CD4-positive, alpha-beta T cell treated with Interleukin-17A for 4 hours (primary cell): ENCODE measurements around the gene GAMT.
"Not testable (repeated sequence)": the region's sequence is repeated elsewhere in the genome, so short reads cannot be mapped to it uniquely, and the experiment has no call there.

Experiments used
- DNase-seq: peaks from one replicate; pipeline ENCODE4 v3.0.0-alpha.2; 2020; ENCODE audit warnings: mixed read lengths

GAMT gene

DNA sequence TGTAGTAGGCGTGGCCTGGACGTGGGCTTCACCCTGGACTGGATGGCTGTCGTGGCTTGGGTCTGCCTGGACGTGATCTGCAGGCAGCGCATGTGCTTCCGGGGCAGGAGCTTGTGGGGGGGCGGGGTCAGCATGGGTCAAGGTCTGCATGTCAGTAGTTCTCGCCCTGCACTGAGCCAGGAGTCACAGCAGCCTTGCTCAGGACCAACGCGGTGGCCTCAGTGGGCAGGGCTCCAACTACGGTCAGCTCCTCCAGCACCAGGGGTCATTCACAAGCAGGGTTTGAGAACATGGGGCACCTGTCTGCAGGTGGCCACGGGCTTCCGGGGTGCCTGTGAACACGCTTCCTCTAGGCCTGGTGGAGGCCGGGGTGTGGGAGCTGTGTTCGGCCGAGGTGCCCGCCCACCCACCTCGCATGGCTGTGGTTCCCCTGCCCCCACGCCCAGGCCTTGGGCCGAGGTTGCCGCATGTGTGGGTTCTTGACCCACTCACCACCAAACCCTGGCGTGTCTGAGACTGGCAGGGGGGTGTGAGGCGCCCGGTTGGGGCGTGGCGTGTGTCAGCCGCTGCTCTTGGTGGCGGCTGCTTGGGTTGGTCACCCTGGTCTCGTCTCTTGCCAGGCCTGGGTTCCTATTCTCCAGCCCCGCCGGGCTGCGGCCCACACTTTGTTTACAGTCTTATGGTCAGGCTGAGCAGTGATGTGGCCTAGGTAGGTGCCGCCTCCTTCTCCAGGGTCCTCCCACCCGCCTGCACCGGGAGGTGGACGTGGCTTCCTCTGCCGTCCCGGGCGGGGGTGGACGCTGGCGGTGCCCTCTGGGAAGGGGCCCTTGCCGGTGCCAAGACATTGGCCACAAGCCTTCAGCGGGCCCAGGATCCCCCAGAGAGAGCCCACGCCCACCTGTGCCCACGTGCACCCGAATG, 32.0 kb upstream of the GAMT start:
- DNase-seq = no peak

DNA sequence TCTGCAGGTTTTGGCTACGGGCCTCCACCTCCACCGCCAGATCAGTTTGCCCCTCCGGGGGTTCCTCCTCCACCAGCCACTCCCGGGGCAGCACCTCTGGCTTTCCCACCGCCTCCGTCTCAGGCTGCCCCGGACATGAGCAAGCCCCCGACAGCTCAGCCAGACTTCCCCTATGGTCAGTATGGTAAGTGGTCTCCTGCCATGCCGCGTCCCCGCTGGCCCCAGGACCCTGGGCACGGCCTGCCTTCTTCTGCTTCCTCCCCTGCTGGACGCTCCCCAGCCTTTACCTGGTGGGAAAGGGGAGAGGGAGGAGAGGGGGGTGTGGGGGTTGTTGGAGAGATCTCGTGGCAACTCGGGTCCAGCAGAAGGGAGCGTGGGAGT, 31.2 kb upstream of the GAMT start:
- DNase-seq = no peak

DNA sequence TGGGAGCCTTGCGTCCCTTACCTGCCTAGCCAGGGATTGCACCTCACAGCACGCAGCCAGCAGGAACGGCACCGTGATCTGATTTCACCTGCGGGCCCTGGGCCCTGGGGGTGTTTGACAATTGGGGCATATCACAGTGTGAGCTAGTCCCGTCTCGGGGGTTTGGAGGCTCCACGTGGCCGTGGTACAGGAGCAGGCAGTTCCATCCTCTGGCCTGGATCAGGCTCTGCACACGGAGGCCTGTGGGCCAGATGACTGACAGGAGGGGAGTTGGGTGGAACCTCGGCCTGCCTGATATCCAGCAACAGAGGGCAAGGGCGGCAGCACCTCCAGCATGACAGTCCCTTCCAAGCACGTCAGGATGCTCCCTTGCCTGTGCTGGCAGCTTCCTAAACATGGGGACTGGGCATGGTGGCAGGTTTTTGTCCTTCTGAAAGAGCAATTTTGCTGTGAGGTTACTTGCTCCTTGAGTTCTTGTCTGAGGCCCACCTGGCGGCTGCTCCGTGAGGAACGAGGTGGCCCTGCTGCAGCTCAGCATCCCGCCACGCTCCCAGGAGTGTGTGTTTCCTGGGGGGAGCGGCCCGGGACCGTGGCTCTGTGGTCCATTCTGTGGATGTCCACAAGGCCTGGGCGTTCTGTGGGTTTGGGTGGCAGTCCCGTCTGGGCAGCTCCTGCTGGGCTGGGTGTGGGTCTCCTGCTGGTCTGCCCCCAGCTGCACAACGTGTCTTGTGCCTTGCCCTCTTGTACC, 30.6 kb upstream of the GAMT start:
- no peak for DNase-seq

DNA sequence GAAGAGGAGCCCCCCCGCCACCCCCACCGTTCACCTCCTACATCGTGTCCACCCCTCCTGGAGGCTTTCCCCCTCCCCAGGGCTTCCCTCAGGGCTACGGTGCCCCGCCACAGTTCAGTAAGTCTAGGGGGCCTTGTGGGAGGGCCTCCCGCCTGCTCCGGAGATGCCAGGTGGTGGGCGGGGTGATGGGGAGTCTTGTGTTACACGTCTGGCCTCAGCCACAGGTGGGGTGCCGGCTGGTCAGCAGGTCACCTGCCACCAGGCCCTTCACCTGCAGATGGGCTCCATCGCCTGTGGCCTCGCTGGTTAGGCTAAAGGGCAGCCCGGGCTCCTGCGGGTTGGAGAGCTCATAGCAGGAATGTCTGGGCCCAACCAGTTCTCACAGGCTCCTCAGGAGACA, 28.9 kb upstream of the GAMT start:
- no peak for DNase-seq

DNA sequence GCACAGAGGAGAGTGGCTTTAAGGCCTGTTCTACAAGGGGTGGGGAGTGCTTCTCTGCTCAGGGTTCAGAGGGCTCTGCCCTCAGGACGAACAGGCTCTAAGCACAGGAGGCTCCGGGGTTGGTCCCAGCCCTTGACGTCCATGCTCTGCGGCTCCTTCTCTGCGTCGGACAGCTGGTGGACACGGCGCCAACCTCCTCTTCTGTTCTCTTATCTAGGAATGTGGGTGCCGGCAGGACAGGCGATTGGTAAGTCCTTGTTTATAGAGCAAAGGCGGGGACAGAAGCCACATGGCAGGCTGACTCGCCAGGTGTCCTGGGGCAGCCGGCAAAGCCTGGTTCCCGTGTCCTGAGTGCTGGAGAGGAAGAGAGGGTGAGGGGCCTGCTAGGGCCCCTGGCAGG, 28.4 kb upstream of the GAMT start:
- DNase-seq = no peak

DNA sequence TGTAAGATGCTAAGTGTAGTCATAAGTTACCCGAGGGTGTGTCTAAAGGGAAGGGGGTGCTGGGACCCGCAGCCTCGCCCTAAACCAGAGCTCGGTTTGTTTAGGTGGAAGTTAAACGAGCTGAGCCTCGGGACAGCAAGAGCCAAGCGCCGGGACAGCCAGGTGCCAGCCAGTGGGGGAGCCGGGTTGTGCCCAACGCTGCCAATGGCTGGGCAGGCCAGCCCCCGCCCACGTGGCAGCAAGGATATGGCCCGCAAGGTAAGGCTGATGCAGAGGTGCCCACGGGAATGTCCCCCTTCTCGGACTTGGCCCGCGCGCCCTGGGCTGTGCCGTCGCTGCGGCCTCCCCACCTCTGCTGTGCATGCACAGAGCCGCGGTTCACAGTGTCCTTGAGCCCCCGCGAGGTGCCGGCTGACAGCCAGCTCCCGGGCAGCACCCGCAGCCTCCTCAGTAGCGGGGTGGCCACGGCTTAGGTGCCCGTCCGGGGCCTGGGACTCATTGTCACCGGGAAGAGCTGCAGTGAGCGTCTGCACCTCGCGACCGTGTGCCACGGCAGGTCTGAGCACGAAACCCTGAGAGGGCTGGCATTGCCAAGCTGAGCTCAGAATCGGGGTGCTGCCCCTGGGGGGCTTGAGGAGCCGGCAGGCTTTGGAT, 27.5 kb upstream of the GAMT start:
- DNase-seq = no peak

DNA sequence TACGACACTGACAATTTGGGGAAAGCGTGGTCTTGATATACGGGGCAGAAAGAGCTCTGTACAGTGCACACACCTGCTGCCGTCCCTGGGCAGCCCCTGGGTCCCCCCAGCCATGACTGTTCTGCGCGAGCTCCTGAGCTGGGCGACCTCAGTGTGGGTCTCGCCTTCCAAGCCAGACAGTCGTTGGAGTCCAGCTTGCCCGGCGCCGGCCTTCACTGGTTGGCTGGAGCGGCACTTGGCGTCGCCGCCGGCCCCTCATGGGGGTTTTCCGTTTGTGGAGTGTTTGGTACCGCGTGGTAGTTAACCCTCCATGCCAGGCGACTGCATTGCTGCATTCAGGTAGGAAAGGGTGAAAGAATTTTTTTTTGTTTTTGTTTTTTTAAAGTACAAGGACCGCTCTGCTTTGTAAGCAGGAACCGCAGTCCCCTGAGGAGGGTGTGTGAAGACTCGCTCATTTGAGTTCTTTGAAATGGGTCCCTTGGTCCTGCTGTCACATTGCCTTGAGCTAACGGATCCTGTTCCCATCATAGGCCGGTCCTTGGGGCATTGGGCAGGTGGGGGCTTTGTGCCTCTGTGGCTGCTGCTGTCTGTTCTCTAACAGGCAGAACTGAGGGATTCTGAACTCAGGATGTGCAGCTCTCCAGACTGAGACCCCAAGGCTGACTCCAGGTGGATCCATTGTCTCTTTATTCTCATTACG, 26.0 kb upstream of the GAMT start:
- DNase-seq = no peak

DNA sequence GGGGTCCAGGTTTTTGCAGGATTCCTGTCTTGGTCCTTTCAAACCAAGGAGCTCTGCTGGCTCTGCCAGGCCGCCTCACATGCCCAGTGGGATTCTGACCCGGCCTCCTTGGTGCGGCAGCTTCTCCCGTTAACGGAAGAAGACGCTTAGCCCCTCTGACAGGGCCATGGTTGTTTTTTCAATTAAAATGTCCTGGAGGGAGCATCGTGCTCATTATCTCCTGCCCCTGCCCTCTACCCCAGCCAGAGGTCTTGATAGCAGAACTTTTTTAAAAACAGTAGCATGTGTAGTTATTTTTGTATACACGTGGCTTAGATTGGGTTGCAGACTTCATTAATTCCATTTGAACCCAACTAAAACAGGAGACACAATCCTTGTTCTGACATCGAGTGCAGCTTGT, 25.4 kb upstream of the GAMT start:
- DNase-seq = no peak

DNA sequence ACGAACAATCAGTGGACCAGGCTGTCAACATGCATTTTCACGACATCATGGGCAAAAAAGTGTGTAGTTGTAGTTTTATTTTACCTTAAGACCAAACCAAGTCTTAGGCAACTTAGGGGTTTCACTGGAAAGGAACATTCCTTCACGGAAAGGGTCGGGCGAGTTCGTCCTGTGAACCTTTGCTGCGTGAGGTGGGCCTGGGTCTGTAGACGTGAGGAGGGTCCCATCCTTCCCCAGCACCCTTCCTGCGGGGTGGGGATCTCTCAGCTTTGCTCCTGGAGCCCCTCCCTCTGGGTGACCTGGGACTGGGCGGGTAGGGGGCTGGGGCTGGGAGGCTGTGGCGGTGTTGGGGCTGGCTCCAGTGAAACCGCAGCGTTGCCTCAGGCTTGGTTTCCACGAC, 24.6 kb upstream of the GAMT start:
- DNase-seq = no peak

DNA sequence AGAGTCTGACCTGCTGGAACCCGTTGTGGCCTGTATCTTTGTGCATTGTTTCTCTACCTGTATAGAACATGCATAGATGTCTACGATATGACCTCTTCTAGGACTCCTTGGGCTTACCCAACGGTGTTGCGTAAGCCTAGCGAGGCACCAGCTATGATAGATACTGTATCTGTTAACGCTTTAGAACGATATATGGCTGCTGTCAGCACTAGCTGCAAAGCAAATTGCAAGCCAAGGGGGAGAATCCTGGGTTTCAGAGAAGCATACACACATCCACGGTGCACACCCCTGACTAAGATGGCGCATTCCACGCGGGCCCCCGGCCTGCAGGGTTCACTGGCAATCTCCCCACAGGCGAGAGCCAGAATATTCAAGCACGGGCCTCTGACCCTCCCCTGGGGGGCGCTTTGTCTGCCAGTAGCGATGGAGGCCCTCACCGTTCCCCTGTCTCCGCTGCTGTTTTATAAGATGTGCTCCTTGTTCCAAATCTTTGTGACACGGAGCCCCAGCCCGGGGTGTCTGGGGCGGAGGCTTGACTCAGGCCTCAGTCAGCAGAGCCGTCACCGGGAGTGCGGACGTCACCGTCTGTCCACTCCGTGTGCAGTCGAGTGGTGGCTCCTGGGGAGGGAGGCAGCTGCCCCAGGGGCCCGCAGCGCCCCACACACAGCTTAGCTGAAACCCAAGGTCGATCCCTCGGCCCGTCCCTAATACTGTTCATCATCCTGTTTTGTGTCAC, 23.9 kb upstream of the GAMT start:
- DNase-seq = no peak

DNA sequence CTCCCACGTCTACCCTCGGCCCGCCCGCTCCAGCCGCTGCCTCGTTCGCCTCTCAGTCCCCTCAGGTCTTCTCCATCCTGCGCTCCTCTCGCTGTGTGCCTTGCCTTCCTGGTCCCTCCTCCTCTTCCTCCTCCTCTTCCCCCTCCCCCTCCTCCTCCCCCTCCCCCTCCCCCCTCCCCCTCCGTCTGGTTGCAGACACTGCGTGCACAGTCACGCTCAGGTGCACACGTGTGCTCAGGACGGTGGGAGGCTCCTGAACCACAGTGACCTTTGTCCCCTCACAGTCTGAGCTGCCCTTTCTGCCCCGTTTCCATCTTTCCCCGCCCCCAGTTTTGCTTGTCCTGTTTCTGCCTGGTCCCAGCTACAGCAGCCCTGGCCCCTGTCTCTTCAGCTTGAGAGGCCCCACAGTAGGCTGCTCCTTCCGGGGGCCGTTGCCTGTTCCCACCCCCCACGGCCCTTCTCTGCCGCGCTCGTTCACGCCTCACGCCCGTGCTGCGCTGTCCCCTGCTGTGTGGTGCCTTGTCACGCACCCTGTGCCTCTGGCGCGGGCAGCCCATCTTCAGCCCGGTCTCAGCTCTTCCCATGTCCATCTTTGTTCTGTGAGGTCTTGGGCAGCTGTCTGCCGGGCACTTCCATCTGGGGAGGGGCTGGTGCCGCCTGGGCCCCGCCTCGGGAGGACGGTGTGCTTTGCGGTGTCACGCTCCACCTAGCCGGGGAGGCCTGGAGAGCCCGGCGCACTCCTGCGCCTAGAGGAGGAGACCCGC, 23.0 kb upstream of the GAMT start:
- no peak for DNase-seq

DNA sequence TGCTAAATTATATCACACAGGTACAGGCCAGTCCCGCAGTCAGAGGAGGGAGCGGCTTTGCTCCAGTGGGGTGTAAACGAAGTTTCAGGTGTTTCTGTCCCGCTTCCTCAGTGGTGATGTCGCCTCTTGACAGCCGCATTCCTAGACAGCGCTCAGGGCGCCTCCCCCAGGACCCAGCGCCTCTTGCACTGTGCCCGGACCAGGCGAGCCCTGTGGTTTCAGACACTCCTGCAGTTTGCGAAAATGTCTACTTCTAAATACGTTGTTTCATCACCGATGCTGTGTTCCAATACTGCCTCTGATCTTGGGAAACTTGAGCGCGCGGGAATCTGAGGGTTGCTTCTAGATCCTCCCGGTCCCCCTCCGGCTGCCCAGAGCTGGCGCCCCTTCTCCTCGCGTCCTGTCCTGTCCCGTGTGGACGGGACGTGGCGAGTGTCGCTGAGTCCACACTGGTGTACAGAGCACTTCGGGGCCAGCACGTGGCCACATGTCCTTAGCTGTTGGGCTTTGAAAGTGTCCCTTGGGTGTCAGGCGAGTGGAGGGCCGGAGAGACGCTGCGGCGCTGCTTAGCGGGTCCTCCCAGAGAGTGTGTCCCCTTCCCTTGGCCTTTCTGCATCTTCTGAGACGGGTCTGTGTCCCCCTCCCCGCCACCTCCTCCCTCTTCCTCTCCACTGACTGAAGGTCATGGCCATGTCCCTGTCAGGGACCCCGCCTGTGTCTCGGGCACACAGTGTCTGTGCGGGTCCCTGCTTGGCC, 22.3 kb upstream of the GAMT start:
- DNase-seq = no peak

DNA sequence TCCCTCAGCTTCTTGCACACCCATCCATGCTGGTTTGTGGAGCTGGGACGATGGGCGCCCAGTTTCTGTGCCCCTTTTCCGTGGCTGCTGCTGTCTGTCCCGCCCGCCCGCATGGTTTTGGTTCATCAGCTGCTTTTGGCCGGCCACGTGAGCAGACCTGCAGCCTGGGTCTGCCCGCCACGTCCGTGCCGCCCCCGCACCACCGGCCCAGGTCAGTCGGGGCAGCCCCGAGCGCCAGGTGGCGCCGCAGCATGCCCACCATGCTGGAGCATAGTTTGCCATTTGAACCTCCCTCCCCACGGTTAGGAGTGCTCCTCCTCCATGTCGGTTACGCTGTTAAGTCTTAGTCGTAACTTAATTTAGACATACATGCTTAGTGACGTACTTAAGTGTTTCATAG, 21.6 kb upstream of the GAMT start:
- DNase-seq = no peak

DNA sequence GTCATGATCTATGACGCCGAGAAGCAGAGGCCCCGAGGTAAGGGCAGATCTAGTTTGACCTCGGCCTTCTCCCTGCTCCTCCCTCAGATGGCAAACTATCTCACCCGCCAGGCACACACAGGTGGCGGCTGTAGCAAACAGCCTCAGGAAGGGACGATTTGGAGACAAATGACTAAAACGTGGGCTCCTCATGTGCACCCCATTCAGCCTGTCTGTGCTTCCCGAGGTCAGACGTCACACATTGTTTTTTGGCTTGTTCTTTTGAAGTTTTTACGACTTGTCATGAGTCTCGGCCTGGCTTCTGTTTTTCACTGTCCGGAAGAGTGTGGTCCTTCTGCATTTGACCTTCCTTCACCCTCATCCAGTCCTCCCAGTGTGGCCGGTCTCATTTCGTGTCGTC, 21.0 kb upstream of the GAMT start:
- no peak for DNase-seq

DNA sequence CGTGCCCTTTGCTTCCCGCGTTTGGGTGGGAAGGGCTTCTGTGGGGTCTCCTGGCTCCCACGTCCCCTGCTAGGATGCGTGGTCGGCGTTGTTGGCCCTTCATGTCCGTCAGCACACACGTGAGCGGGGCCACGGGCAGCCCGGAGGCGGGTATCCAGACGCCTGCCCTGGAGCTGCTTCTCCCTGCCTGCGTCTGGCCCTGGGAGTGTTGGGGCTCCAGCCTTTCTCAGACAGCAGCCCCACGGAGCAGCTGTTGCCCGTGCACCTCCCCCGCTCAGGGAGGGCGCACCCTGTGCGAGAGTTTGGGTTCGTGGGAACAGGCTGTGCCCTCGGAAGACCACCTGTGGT, 20.6 kb upstream of the GAMT start:
- no peak for DNase-seq

DNA sequence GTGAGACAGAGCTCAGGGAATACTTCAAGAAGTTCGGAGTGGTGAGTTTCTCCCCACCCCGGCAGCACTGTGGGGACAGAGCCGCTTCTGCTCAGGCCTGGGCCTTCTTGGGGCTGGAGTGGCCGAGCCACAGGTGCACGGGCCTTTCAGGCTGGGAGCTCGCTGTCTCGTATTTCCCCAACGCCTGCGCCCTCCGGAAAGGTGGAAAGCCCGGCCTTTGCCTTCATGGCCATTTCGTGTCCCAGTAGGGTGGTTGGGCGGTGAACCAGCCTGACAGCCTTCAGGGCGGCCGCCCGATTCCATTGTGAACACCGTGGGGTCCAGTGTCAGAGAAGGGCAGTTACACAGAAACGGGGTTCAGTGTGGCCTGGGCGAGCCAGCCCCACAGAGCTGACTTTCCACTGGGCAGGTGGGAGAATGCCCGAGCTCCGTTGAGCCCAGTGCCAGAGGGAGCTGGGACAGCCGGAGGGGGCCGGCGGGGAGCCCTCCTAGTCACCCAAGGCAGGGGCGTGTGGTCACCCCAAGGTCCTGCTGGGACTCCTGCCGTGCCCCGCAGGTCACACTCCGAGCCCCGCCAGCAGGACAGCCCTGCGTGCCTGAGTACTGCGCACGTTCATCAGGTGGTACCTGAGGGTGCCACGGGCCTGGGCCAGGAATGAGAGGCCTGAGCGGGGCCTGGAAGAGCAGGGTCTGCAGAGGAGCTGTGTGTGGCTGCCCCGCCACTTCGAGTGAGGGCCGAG, 20.0 kb upstream of the GAMT start:
- no peak for DNase-seq

DNA sequence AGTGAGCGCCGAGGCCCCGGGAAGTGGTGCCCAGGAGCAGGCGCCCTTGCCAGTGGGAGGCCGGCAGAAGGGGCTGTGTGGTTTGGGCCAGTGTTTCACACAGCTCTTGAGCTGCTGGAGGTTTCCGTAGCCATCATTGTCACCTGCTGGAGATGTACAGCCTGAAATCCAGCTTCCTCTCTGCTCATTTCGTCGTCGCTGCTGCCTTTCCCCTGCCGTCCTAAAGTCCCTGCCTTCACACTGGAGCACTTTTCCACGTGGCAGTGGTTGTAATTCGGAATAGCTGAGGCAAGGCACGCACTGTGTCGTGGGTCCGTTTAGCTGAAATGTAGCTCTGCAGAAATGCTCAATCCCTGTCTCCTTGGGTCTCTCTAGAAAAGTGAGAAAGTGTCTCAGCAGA, 19.2 kb upstream of the GAMT start:
- no peak for DNase-seq

DNA sequence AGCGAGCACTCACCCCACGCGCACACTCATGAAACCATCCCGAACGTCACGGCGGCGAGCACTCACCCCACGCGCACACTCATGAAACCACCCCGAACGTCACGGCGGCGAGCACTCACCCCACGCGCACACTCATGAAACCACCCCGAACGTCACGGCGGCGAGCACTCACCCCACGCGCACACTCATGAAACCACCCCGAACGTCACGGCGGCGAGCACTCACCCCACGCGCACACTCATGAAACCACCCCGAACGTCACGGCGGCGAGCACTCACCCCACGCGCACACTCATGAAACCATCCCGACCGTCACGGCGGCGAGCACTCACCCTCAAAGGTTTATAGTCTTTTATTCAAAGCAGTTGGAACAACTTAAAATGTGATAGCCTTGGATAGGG, 18.7 kb upstream of the GAMT start:
- not testable (repeated sequence) for DNase-seq

DNA sequence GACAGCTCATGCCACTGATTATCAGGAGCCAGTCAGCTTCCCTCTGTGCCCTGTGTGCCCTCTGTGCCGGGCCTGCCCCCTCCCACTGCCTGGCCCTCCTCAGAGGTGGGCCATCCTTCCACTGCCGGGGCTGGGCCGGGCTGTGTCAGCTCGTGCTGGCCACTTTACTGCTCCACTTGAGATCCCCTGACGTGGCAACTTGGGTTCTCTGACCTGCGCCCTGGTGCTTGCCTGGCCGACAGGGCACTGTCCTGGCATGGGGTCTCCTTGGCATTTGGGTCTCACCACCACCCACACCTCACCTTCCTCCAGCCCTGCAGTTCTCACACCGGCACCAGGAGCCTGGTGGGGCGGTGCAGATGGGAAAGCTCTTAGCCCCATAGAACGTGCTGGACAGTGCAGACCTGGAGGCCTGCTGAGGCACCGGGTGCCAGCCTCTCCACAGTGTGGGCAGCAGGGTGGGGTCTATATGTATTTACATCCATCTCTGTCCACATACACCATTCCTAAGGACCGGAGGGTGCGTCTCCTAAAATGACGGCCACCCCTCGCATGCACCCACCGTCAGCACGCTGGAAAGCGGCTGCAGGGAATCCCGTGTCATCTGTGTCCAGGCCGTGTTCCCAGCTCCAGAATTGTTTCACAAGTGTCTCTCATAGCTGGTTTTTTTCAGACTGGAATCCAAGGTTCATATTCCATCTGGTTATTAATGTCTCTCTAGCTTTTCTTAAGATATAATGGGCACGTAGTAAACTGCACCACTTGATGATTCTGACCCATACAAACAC, 17.8 kb upstream of the GAMT start:
- DNase-seq = no peak

DNA sequence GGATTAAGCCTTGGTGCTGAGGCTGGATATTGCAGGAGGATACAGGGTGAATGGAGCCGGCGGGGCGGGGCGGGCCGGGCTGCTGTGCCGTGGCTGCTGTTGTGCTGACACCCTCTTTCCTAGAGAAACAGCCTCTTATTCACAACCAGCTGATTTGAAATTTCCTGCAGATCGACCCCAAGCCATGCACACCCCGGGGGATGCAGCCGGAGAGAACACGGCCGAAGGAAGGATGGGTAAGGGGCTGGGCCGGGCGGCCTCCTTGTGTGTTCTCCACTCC, 17.1 kb upstream of the GAMT start:
- no peak for DNase-seq
